Aorta (tissue), 5 donors: ENCODE measurements around the gene XKR3. TPM values are rescaled to one million over a fixed set of nuclear protein-coding genes. Genes with fewer than 3 reads are reported as not detected.
"Not testable (repeated sequence)": the region's sequence is repeated elsewhere in the genome, so short reads cannot be mapped to it uniquely, and the experiment has no call there.

Experiments
- ATAC-seq: fragments of 200-7000 bp; cut with Tn5 transposase; one replicate; pipeline ENCODE4 v1.9.1; 2022; ENCODE audit warnings: moderate library complexity; ENCODE audit not compliant: low FRiP score
- DNase-seq, 2 donors: peaks; one replicate each; pipeline ENCODE4 v3.0.0-alpha.2; 2020
- H3K27ac ChIP-seq, 2 donors: one replicate each; pipeline ENCODE4 v1.5.1; 2013; ENCODE audit warnings: low read length in 2 of 2, mild to moderate bottlenecking in 2 of 2, moderate library complexity in 2 of 2, control low read depth in 1 of 2, inconsistent platforms in 1 of 2, low read depth in 1 of 2
- H3K27me3 ChIP-seq, 2 donors: one replicate each; pipeline ENCODE4 v1.6.1; 2013; ENCODE audit warnings: control low read depth in 1 of 2, low read length in 1 of 2, mild to moderate bottlenecking in 1 of 2, moderate library complexity in 1 of 2; ENCODE audit not compliant: insufficient read depth in 2 of 2, control insufficient read depth in 1 of 2
- H3K36me3 ChIP-seq, 2 donors: one replicate each; pipeline ENCODE4 v1.6.1; 2013; ENCODE audit warnings: control low read depth in 1 of 2, low read length in 1 of 2, mild to moderate bottlenecking in 1 of 2; ENCODE audit not compliant: insufficient read depth in 2 of 2, control insufficient read depth in 1 of 2
- H3K4me1 ChIP-seq, 2 donors: one replicate each; pipeline ENCODE4 v1.6.1; 2013; ENCODE audit warnings: low read length in 2 of 2, control low read depth in 1 of 2, mild to moderate bottlenecking in 1 of 2, moderate library complexity in 1 of 2; ENCODE audit not compliant: insufficient read depth in 2 of 2, control insufficient read depth in 1 of 2
- H3K4me3 ChIP-seq, 2 donors: one replicate each; pipeline ENCODE4 v1.5.1; 2013; ENCODE audit warnings: low read length in 2 of 2, control low read depth in 1 of 2, mild to moderate bottlenecking in 1 of 2
- H3K9me3 ChIP-seq: one replicate; pipeline ENCODE4 v1.6.1; 2013; ENCODE audit warnings: mild to moderate bottlenecking, low read length; ENCODE audit not compliant: control insufficient read depth
- WGBS, 2 donors: extraction: QIAGEN DNeasy Blood & Tissue Kit; methylation state at CpG; one replicate each; pipeline ENCODE4 v1.1.7; 2013; 5-methylcytosine and 5-hydroxymethylcytosine counted together
- intact Hi-C, 2 donors: fragments of 100-400 bp; cut with DNase I; formaldehyde crosslinking; loops; one replicate each; pipeline versions ENCODE4 v1.14.2 to v1.15.0; 2022
- polyA plus RNA-seq, 2 donors: library from polyadenylated mRNA; stranded (reverse); fragments of 200-250 nt; gene quantifications; one replicate each; pipeline ENCODE4 v1.2.3, GENCODE V29; 2013
- total RNA-seq, 2 donors: library from RNA; stranded (reverse); fragmentation: NEBNext Ultra II Directional; extraction: Animal tissue kit (Norgen Biotek cat#: 25700); gene quantifications; one replicate each; pipeline ENCODE4 v1.2.1, GENCODE V29; 2021
- donor health status: healthy with polysubstance abuse.
- donor health status: Bipolar disorder and iron deficiency.
- donor health status: DM: no; HTN: no; CAD: no.
- donor health status: DM: no; HTN: no; CAD: no.
- donor health status: DM: yes; HTN: yes; CAD: no.

The XKR3 gene
- total and polyA plus RNA-seq, 4 donors = not detected

DNA sequence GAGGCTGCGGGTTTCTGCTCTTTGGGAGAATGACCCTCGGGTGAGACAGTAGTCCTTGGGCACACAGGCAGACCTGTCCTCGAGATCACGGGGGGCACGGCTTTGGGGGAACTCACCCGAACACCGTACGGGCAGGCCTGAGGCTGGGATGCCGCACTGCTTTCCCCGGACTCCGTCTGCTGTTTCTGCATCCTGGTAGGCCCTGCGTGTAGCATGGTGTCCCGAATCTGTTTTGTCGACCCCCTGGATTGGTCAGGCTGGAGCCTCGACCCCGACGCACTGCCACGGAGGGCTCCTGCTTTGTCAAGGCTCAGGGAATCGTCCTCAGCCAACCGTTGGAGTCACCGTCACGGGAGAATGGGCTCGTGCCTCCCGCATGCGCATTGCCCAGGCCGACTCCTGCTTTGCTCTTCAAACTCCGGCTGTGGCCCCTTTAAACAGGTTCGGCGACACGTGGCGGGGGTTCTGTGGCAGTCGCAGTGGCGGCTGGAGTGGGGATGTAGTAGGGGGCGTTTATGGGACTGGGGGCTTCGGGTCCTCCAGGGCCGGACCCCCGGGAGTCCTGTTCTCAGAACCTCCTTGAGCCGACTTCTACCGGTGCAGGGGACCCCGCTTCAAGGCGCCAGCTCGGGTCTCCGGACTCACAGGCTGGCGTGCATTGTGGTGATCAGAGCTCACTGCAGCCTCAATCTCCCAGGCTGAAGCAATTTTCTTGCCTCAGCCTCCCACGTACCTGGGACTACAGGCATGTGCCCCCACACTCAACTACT lies 76.9 kb downstream of the XKR3 start:
- DNase-seq = peak in 1 of 2 donors; percentile 59
- H3K9me3 ChIP-seq, H3K27me3 ChIP-seq, H3K36me3 ChIP-seq, ATAC-seq, H3K4me1 ChIP-seq, H3K27ac ChIP-seq, H3K4me3 ChIP-seq, intact Hi-C loops: not testable (repeated sequence)
- 83 to 87% methylated on average over 44 of the region's 45 CpGs for WGBS, 2 donors

DNA sequence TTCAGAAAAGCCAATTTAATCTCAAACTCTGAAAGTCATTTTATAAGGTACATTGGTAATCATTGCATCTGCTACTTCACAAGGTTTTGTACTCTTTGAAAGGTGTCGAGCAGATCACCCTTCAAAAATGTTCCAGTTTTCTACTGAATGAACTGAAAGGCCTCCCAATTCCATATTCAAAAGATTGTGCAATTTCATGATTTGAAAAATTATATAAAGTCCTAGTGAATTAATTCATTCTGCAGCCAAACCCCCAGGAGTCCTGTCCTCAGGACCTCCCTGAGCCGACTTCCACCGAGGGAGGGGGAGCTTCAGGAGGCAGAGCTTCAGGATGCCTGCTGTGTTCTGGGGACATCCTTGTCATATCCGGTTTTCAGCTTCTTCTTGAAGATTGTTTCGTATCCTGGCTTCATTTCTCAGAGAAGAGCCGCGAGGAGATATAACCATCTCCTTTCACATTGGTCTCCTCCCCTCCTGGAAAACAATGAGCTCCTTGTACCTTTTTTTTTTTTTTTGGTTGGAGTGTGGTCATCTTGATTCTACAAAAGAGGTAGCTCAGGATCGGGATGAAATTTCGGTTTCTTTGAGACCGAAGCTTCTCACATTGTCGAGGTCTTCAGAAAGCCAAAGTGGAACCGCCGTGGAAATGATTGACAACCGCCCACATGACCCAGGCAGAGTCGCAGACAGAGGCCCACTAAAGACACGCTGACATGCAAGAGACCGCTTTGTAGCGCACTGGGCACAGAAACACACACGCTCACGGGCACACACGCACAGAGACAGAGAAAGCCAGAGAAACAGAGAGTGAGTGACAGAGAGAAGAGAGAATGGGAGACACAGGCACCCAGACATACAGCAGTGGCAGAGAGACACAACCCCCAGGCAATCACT lies 77.7 kb downstream of the XKR3 start:
- ATAC-seq, DNase-seq, H3K36me3 ChIP-seq, H3K9me3 ChIP-seq, intact Hi-C loops, H3K4me3 ChIP-seq, H3K4me1 ChIP-seq, H3K27me3 ChIP-seq, H3K27ac ChIP-seq: not testable (repeated sequence)
- 89% methylated on average over 21 of the region's 21 CpGs for WGBS, 2 donors

DNA sequence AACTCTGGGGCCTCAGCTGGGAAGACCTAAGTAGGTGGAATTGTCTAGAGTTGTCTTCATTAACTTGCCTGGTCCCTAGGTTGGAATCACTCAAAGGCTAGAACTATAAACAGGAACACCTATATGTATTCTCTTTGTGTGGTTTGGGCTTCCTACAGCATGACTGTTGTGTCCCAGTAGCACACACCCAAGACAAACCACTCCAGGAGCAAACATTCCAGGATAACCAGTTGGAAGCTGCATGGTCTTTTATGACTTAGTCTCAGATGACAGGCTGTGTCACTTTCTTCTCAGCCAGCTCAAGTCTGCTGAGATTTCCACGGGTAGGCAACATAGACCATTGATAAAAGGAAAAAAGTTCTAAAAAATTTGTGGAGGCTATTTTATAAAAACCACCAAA lies 90.9 kb downstream of the XKR3 start:
- 31 to 43% methylated on average over 1 of the region's 1 CpG for WGBS, 2 donors
- H3K4me1 ChIP-seq, intact Hi-C loops, H3K27me3 ChIP-seq, H3K27ac ChIP-seq, ATAC-seq, H3K4me3 ChIP-seq, DNase-seq, H3K36me3 ChIP-seq, H3K9me3 ChIP-seq: not testable (repeated sequence)

Other genes starting within 250 kb of the XKR3 start
- gene CCT8L2, start 232.6 kb downstream of the XKR3 start, total RNA-seq = not detected
- not detected for gene CCT8L2, start 232.6 kb downstream of the XKR3 start, polyA plus RNA-seq
- not detected for gene GAB4, start 182.8 kb upstream of the XKR3 start, total RNA-seq
- not detected for gene GAB4, start 182.8 kb upstream of the XKR3 start, polyA plus RNA-seq